SK-N-MC (cell line): ENCODE results near the gene RNASEH2B.

Experiments used
- DNase-seq: peaks from one replicate; pipeline ENCODE4 v3.0.0-alpha.2; 2011; ENCODE audit warnings: low read depth, low spot score
- H3K27ac ChIP-seq: fragments of 200-600 bp; sonication (generic); 2 replicates; pipeline ENCODE4 v1.5.1; 2016; ENCODE audit warnings: mixed run types
- H3K36me3 ChIP-seq: fragments of 200-600 bp; sonication (generic); 2 replicates; pipeline ENCODE4 v1.6.1; 2017; ENCODE audit warnings: antibody characterized with exemption, low read length, mixed read lengths; ENCODE audit not compliant: insufficient read depth
- H3K4me3 ChIP-seq: fragments of 200-600 bp; sonication (generic); 2 replicates; pipeline ENCODE4 v1.5.1; 2016
- H3K9ac ChIP-seq: fragments of 200-600 bp; sonication (generic); 2 replicates; pipeline ENCODE4 v1.8.0; 2017; ENCODE audit warnings: mixed run types, mixed read lengths; ENCODE audit not compliant: insufficient read length
- H3K9me3 ChIP-seq: fragments of 200-600 bp; sonication (generic); 2 replicates; pipeline ENCODE4 v1.6.1; 2017; ENCODE audit warnings: low read depth, mild to moderate bottlenecking, antibody characterized with exemption, low read length, moderate library complexity, mixed read lengths
- EZH2 ChIP-seq: fragments of 200-600 bp; sonication (generic); IDR thresholded peaks from one replicate; pipeline ENCODE4 v1.6.1; 2017; ENCODE audit warnings: antibody characterized with exemption
- FOXP2 ChIP-seq: optimal IDR thresholded peaks from 2 replicates; pipeline ENCODE3; 2011; ENCODE audit warnings: mild to moderate bottlenecking, moderate library complexity; ENCODE audit not compliant: insufficient read depth; ENCODE audit errors: extremely low read length, control extremely low read depth
- POLR2AphosphoS5 ChIP-seq: IDR thresholded peaks from 2 replicates; pipeline ENCODE4 v1.6.1; 2012; ENCODE audit warnings: mild to moderate bottlenecking, low read depth, low read length, borderline replicate concordance

RNASEH2B gene

DNA sequence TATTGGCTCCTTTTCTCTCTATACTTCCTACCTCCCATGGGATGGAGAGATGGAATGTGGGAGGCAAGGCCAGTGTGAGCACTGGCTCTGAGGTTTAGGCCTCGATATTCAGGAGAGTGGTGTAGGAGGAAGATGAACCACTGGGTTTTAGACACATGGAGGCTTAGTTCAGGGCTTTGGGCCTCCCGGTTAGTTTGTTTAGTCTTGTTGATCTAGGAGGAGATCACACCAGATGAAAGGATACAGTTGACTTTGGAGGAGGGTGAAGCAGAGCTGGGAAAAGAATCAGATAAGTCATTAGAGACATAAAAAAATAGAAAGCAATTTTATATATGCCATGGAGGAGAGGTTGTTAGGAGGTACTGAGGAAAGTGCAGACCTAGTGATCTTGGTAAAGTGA is 30.9 kb downstream of the RNASEH2B start:
- Histone ChIP-seq H3K9ac (no peak overlapping the region), H3K9me3 (no peaks in the 10 kb centered on the region), H3K4me3 (no peak overlapping the region), H3K36me3 (peaks cover 19% of the 10 kb centered on the region), H3K27ac (no peak overlapping the region)
- no peak for DNase-seq
- no peak for TF ChIP-seq POLR2AphosphoS5

DNA sequence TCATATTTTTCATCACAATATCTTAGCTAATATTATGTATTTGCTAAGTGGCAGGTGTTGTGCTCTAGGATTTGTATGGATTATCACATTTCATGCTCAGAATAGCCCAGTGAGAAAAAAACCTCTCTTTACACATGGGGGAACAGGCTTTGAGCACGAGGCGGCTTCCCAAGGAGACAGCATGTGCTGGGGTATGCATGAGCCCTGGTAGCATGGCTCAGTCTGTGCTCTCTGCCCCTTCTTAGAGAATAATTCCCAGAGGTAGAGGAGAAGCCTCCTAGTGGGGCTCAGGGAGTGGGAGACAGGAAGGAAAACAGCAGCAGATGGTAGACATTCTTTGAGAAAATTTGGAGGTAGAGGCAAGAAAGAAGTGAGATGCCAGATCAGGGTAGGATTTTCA is 31.6 kb downstream of the RNASEH2B start:
- Histone ChIP-seq H3K36me3 (peaks cover 15% of the 10 kb centered on the region), H3K4me3 (no peak overlapping the region), H3K27ac (no peak overlapping the region), H3K9me3 (no peaks in the 10 kb centered on the region), H3K9ac (no peak overlapping the region)
- DNase-seq: no peak
- TF ChIP-seq EZH2 (no peak), POLR2AphosphoS5 (no peak), FOXP2 (no peak)

DNA sequence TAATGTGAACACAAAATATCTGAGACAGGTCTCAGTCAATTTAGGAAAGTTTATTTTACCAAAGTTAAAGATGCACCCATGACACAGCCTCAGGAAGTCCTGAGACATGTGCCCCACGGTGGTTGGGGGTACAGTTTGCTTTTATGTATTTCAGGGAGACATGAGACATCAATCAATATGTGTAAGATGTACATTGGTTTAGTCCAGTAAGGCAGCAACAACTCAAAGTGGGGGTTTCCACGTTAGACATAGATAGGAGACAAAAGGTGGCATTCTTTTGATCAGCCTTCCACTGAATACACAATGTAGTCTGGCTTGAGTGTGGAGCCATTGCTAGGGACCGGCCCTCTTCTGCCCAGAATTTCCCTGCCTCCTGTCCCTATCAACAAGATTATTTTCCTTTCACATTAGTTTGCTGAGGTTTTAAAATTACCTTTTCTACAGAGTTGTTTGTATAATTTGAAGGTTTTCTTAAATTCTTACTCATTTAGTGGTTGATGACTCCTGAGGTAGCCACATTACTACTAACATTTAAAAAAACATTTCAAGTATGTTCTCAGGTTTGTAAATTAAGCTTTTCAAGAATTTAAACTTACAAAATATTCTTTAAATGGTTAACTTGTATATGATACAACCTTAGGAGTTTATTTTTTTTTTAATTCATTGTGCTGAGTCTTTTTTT is 33.2 kb downstream of the RNASEH2B start:
- Histone ChIP-seq H3K27ac (no peak overlapping the region), H3K9me3 (no peaks in the 10 kb centered on the region), H3K9ac (no peak overlapping the region), H3K36me3 (peaks cover 7% of the 10 kb centered on the region), H3K4me3 (no peak overlapping the region)
- DNase-seq: no peak
- TF ChIP-seq FOXP2: no peak
- TF ChIP-seq POLR2AphosphoS5: no peak
- no peak for TF ChIP-seq EZH2

DNA sequence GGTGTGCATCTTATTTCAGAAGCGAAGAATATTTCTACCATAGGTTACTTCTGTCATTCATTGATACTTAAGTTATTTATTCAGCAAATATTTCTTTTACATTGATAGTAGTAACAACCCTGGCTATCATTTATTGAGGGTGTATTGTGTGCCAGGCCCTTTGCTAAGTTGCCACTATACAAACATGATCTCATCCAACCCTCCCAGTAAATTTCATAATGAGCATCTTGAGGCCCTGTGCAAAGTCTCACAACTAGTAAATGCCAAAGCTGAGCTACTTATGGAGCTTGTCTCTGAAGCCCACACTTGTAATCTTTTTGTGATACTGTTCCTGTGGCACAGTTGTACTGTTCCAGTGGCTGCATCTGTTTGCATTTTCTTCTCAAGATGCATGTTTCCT is 36.1 kb downstream of the RNASEH2B start:
- TF ChIP-seq POLR2AphosphoS5 (no peak), FOXP2 (no peak), EZH2 (no peak)
- H3K9ac ChIP-seq: no peak overlapping the region
- H3K36me3 ChIP-seq: peaks cover 19% of the 10 kb centered on the region
- H3K4me3 ChIP-seq: no peak overlapping the region
- H3K27ac ChIP-seq: no peak overlapping the region
- H3K9me3 ChIP-seq: no peaks in the 10 kb centered on the region
- no peak for DNase-seq

DNA sequence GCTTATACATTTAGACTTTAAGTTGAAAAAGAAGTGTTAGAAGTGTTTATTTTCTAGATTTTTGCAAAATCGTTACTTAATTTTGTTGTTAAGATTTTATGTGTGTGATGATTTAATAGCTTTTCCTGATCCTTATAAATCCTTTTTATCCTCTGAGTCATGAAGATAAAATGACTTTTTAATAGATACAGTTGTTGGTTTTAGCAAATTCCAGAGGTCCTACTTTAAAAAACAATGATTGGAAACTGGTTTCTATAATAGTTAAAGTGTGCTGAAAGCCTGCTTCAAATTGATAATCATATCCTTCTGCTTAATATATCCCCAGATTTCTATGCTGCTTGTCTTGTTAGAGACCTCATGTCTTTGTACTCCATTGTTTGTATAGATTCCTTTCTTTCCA is 39.0 kb downstream of the RNASEH2B start:
- Histone ChIP-seq H3K4me3 (no peak overlapping the region), H3K27ac (no peak overlapping the region), H3K9ac (no peak overlapping the region), H3K9me3 (no peaks in the 10 kb centered on the region), H3K36me3 (peaks cover 19% of the 10 kb centered on the region)
- TF ChIP-seq EZH2: no peak
- TF ChIP-seq FOXP2: no peak
- TF ChIP-seq POLR2AphosphoS5: no peak
- no peak for DNase-seq

DNA sequence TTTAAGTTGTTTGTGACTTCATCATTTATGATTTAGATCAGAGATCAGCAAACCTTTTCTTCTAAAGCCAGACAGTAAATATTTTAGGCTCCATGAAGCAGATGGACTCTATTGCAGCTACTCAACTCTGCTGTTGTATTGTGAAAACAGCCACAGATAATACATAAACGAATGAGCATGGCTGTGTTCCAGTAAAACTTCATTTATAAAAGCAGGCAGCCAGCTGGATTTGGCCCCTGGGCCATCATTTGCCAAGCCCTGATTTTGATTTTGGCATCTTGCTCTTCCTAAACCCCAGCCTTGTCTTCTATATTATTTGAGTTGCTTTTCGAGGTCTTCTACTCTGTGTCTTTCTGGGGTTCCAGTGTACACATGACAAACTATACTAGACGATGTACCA is 41.3 kb downstream of the RNASEH2B start:
- peaks cover 19% of the 10 kb centered on the region for H3K36me3 ChIP-seq

DNA sequence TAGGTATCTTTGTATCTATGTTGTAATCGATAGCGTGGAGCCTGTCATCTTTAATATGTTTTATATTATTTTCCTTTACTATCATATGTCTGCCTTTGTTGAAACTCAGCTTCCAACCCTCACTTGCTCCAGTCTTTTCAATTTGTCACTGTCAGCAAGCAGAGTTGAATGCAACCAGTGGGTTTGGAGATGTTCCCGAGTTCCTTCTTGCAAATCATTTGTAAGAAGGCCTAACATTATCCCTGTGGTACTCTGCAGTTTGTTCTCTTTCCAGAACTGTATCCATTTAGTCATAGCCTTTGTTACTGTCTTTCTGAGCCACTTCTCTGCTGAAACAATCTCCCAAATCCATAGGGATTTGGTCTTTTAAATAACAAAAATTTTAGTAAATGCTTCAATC is 41.8 kb downstream of the RNASEH2B start:
- H3K27ac ChIP-seq: no peak overlapping the region
- H3K4me3 ChIP-seq: no peak overlapping the region
- no peak for TF ChIP-seq EZH2
- TF ChIP-seq FOXP2: no peak
- H3K36me3 ChIP-seq: peaks cover 19% of the 10 kb centered on the region
- H3K9ac ChIP-seq: no peak overlapping the region
- DNase-seq: no peak
- no peaks in the 10 kb centered on the region for H3K9me3 ChIP-seq

More for the DNA sequence above, 41.3 kb downstream of the RNASEH2B start:
- H3K27ac ChIP-seq: no peak overlapping the region
- no peak for TF ChIP-seq POLR2AphosphoS5
- no peak for TF ChIP-seq EZH2
- TF ChIP-seq FOXP2: no peak
- no peak overlapping the region for H3K4me3 ChIP-seq
- H3K9me3 ChIP-seq: no peaks in the 10 kb centered on the region
- H3K9ac ChIP-seq: no peak overlapping the region
- no peak for DNase-seq

DNA sequence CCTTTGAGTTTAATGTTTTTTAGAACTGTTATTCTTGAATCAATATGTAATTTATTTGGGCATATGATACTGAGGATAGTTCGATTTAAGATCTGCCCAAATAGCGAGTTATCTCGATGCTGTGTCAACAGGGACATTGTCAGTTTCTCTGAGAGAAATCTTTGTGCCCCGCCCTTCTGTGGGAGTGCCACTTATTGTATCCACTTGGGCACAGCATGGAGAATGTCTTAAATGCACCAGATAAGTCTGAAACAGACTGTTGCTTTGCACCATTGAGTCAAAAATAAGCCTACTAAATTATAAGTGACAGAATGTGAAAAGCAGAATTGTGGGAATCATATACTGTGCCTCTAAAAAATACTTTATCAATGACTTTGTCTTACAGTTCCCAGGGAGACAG is 45.6 kb downstream of the RNASEH2B start:
- H3K9ac ChIP-seq: no peak overlapping the region
- no peak overlapping the region for H3K27ac ChIP-seq
- H3K4me3 ChIP-seq: no peak overlapping the region
- peaks cover 2% of the 10 kb centered on the region; the same call in 1 of the 2 replicates for H3K36me3 ChIP-seq
- DNase-seq: no peak
- no peaks in the 10 kb centered on the region for H3K9me3 ChIP-seq
- no peak for TF ChIP-seq FOXP2
- no peak for TF ChIP-seq EZH2
- TF ChIP-seq POLR2AphosphoS5: no peak

DNA sequence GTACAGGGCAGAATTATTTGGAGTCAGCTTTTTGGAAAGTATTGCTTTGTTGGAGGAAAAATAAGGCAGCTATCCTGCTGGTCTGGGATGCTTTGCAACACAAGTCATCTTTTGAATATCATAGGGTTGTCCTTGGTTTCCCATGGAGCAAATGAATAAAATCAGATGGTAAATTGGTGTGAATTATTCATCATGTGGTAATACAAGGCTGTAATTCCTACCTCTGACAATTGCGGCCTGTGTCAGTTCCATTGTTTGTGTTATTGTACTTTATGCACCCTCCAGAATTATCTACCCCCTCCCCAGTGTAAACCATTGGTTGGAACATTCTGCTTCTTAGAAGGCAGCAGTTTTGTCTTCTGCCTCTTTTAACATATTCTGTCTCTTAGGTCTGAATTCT is 46.2 kb downstream of the RNASEH2B start:
- Histone ChIP-seq H3K27ac (no peak overlapping the region), H3K4me3 (no peak overlapping the region), H3K9ac (no peak overlapping the region), H3K9me3 (no peaks in the 10 kb centered on the region), H3K36me3 (no peaks in the 10 kb centered on the region; the same call in 1 of the 2 replicates)
- DNase-seq: no peak
- TF ChIP-seq FOXP2: no peak
- TF ChIP-seq POLR2AphosphoS5: no peak
- TF ChIP-seq EZH2: no peak
